MCF 10A (cell line): ENCODE measurements around the gene MYOZ3. TPM values are rescaled to one million over a fixed set of nuclear protein-coding genes. Genes with fewer than 3 reads are reported as not detected.

Experiments
- BruUV-seq: library from RNA; stranded (reverse); fragments of 400-500 nt; replicated peaks from 2 replicates; lab custom pipeline; 2021; lab: Mats Ljungman, UMichigan
- CTCF ChIA-PET: fragments of 300-600 bp; sonication (Branson Sonifier 250); formaldehyde crosslinking; extraction: SDS; loops from one replicate; lab custom pipeline; 2021; ENCODE audit warnings: antibody characterized with exemption, inconsistent platforms; lab: Yijun Ruan, JAX
- POLR2A ChIA-PET: fragments of 300-600, 350-650 bp; sonication (Branson Sonifier 250); formaldehyde crosslinking; extraction: SDS; loops from one replicate; lab custom pipeline; 2020; ENCODE audit warnings: antibody characterized with exemption, inconsistent platforms; lab: Yijun Ruan, JAX
- DNase-seq: peaks from one replicate; pipeline ENCODE4 v3.0.0-alpha.2; 2018; ENCODE audit not compliant: unreplicated experiment
- H3K27ac Mint-ChIP-seq: one replicate; pipeline ENCODE4 v1.8.0; 2022; ENCODE audit warnings: mild to moderate bottlenecking, low read depth, mixed read lengths; ENCODE audit not compliant: unreplicated experiment
- H3K27me3 Mint-ChIP-seq: one replicate; pipeline ENCODE4 v1.8.0; 2022; ENCODE audit warnings: mixed read lengths; ENCODE audit not compliant: insufficient read depth, unreplicated experiment
- H3K36me3 Mint-ChIP-seq: one replicate; pipeline ENCODE4 v1.8.0; 2022; ENCODE audit warnings: mild to moderate bottlenecking, moderate library complexity, mixed read lengths; ENCODE audit not compliant: insufficient read depth, unreplicated experiment
- H3K4me1 Mint-ChIP-seq: one replicate; pipeline ENCODE4 v1.8.0; 2022; ENCODE audit warnings: mixed read lengths; ENCODE audit not compliant: insufficient read depth, unreplicated experiment
- H3K4me3 Mint-ChIP-seq: one replicate; pipeline ENCODE4 v1.8.0; 2022; ENCODE audit warnings: mild to moderate bottlenecking, moderate library complexity, mixed read lengths; ENCODE audit not compliant: unreplicated experiment
- H3K9me3 Mint-ChIP-seq: one replicate; pipeline ENCODE4 v1.8.0; 2022; ENCODE audit warnings: mixed read lengths; ENCODE audit not compliant: unreplicated experiment
- intact Hi-C: fragments of 100-400 bp; cut with micrococcal nuclease; formaldehyde crosslinking; loops from 2 replicates; pipeline ENCODE4 v1.14.1; 2022
- total RNA-seq: library from RNA; stranded (reverse); gene quantifications from 2 replicates; pipeline ENCODE4 v1.2.3, GENCODE V29; 2022
- TF ChIP-seq, protein P1 (sequence below): fragments of 200-600 bp; IDR thresholded peaks from one replicate; pipeline ENCODE4 v1.8.0; 2022; ENCODE audit warnings: antibody characterized with exemption, mild to moderate bottlenecking; ENCODE audit not compliant: unreplicated experiment

The MYOZ3 gene
- total RNA-seq, 1 experiment from 2014 or later: not detected

- no peak overlapping the region for H3K27ac Mint-ChIP-seq
- CTCF ChIA-PET: interaction anchor here (0.6 to 13.6 kb wide), 8 partner anchors 9 to 525 kb away, joined by 3 to 429 read pairs (median 4); partner anchors contain the start of genes IRGM and RBM22
- BruUV-seq: no TSS peak
- TF ChIP-seq, protein P1, sequence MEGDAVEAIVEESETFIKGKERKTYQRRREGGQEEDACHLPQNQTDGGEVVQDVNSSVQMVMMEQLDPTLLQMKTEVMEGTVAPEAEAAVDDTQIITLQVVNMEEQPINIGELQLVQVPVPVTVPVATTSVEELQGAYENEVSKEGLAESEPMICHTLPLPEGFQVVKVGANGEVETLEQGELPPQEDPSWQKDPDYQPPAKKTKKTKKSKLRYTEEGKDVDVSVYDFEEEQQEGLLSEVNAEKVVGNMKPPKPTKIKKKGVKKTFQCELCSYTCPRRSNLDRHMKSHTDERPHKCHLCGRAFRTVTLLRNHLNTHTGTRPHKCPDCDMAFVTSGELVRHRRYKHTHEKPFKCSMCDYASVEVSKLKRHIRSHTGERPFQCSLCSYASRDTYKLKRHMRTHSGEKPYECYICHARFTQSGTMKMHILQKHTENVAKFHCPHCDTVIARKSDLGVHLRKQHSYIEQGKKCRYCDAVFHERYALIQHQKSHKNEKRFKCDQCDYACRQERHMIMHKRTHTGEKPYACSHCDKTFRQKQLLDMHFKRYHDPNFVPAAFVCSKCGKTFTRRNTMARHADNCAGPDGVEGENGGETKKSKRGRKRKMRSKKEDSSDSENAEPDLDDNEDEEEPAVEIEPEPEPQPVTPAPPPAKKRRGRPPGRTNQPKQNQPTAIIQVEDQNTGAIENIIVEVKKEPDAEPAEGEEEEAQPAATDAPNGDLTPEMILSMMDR: no peak
- no peaks in the 10 kb centered on the region for H3K36me3 Mint-ChIP-seq
- no peak for DNase-seq
- no peak overlapping the region for H3K4me3 Mint-ChIP-seq
- intact Hi-C loops: no loop called here
- H3K4me1 Mint-ChIP-seq: no peaks in the 10 kb centered on the region
- POLR2A ChIA-PET: interaction anchor here (1.1 to 1.4 kb wide), 3 partner anchors 17 to 100 kb away, joined by 3 to 5 read pairs (median 3); partner anchors contain the start of gene RBM22
- no peaks in the 10 kb centered on the region for H3K9me3 Mint-ChIP-seq
- peaks cover 18% of the 10 kb centered on the region for H3K27me3 Mint-ChIP-seq
Measured at GRCh38 chr5:150661821-150662596, 958 bp downstream of the MYOZ3 start.

GRCh38 chr5:150662731-150663516 lies 1.9 kb downstream of the MYOZ3 start:
- TF ChIP-seq, protein P1: no peak
- ChIA-PET CTCF (interaction anchor here (0.6 to 13.6 kb wide), 6 partner anchors 37 to 204 kb away, joined by 3 to 429 read pairs (median 7); partner anchors contain the start of genes RBM22 and SMIM3), POLR2A (interaction anchor here (1.1 to 1.2 kb wide), 3 partner anchors 32 to 51 kb away, joined by 3 to 8 read pairs (median 4); partner anchors contain the start of gene RBM22)
- H3K4me1 Mint-ChIP-seq: no peaks in the 10 kb centered on the region
- intact Hi-C loops: no loop called here
- H3K36me3 Mint-ChIP-seq: no peaks in the 10 kb centered on the region
- H3K27me3 Mint-ChIP-seq: peaks cover 18% of the 10 kb centered on the region
- H3K4me3 Mint-ChIP-seq: no peak overlapping the region
- no TSS peak for BruUV-seq
- H3K9me3 Mint-ChIP-seq: no peaks in the 10 kb centered on the region
- no peak overlapping the region for H3K27ac Mint-ChIP-seq
- DNase-seq: no peak

GRCh38 chr5:150663936-150664335 lies 2.9 kb downstream of the MYOZ3 start:
- CTCF ChIA-PET: interaction anchor here (0.6 to 13.6 kb wide), 6 partner anchors 36 to 420 kb away, joined by 3 to 429 read pairs (median 6); partner anchors contain the start of genes IRGM, RBM22 and SMIM3
- DNase-seq: no peak
- Mint-ChIP-seq H3K27ac (no peak overlapping the region), H3K4me1 (no peaks in the 10 kb centered on the region), H3K36me3 (no peaks in the 10 kb centered on the region), H3K27me3 (peaks cover 18% of the 10 kb centered on the region), H3K4me3 (no peak overlapping the region), H3K9me3 (no peaks in the 10 kb centered on the region)
- POLR2A ChIA-PET: interaction anchor here (1.1 to 1.2 kb wide), 3 partner anchors 36 to 214 kb away, joined by 3 to 8 read pairs (median 4); partner anchors contain the start of gene RBM22
- TF ChIP-seq, protein P1: no peak
- BruUV-seq: no TSS peak
- intact Hi-C loops: no loop called here
